ENCODE results near the gene EOGT.

EOGT gene

DNA sequence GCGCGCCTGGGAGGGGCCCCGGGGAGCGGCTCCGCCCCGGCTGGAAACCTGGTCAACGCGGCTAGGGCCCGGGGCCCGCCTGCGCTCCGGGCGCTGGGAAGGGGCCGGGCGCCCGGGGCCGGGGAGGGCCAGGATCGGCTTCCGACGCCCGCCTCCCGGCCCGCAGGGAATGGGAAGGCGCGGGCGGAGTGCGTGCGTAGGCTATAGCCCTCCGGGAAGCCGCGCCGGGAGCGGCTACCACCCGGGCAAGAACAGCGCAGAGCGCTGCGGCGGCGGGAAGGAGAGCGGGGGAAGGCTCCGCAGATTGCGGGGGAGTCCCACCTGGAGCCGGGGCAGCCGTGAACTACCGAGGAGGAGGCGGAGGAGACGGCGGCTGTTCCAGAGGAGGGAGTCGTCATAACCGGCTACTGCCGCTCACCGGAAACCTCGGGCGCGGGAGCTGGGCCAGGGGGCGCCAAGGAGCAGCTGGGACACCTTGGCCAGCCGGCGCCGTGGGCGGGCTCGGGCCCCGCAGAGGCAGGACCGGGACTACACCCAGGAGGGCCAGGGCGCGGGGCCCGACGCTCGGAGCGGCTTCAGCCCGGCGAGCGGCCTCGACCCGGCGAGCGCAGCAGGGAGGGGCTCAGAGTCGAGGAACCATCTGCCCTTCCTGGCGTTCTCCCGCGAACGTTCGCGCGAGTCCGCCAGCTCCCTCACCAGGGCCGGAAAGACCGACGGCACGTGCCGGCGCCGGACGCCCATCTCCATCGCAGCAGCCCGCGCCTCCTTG lies at the start of gene EOGT:
TSS of gene EOGT (minus strand) at position 432 of the 769 bp plus-strand sequence. CDS start 3,838 bp downstream, outside the sequence.
- Histone ChIP-seq H3K27ac (peak within 1 kb of the TSS; percentile 99), H3K9me3 (no peaks in the 10 kb centered on the region), H3K27me3 (no peaks in the 10 kb centered on the region), H3K36me3 (peaks cover 5 to 8% (median 7%) of the 10 kb centered on the region in 3 donors), H3K4me1 (peaks cover 0 to 59% (median 33%) of the 10 kb centered on the region in 4 donors), H3K4me3 (peak within 1 kb of the TSS; percentile 88 to 92)
- intact Hi-C loops (cut with DNase I; ENCODE audit: low total_unique reads), result loop anchor here (10.0 kb wide), 1 partner anchor 71 kb away; the partner anchor contains the start of genes ARL6IP5 and UBA3
- DNase-seq, result peak; percentile 87 to 96
- TF ChIP-seq, protein P1, sequence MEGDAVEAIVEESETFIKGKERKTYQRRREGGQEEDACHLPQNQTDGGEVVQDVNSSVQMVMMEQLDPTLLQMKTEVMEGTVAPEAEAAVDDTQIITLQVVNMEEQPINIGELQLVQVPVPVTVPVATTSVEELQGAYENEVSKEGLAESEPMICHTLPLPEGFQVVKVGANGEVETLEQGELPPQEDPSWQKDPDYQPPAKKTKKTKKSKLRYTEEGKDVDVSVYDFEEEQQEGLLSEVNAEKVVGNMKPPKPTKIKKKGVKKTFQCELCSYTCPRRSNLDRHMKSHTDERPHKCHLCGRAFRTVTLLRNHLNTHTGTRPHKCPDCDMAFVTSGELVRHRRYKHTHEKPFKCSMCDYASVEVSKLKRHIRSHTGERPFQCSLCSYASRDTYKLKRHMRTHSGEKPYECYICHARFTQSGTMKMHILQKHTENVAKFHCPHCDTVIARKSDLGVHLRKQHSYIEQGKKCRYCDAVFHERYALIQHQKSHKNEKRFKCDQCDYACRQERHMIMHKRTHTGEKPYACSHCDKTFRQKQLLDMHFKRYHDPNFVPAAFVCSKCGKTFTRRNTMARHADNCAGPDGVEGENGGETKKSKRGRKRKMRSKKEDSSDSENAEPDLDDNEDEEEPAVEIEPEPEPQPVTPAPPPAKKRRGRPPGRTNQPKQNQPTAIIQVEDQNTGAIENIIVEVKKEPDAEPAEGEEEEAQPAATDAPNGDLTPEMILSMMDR (IDR thresholded peaks at IDR 0.05), result peak; percentile 54 to 63

DNA sequence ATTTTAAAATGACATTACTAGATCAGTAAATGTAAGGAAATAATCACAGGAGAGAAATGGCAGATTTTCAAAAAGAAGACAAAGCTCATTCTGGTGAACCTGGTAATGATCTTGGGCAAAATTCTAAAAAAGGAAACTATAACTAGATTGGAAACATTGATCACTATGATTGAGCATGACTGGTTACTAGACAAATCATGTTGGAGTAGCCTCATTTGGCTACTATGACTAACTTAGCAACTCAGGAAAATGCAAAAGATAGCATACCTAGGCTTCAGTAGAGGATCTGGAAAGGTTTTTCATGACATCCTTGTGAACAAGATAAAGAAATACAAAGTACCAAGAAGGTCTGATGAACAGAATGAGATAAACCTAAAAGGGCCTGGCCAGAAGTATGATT lies 46.2 kb upstream of the EOGT start:
- no peak overlapping the region for H3K27ac ChIP-seq
- peaks cover 37 to 70% (median 53%) of the 10 kb centered on the region in 3 donors for H3K36me3 ChIP-seq
- TF ChIP-seq, protein P1 (IDR thresholded peaks at IDR 0.05), result no peak
- H3K4me1 ChIP-seq, result no peaks in the 10 kb centered on the region
- no peak overlapping the region for H3K4me3 ChIP-seq
- no peak for DNase-seq
- intact Hi-C loops (cut with DNase I; ENCODE audit: low total_unique reads), result loop anchor here (10.0 kb wide), 1 partner anchor 55 kb away; no protein-coding TSS in a partner anchor
- no peaks in the 10 kb centered on the region for H3K9me3 ChIP-seq
- no peaks in the 10 kb centered on the region for H3K27me3 ChIP-seq

DNA sequence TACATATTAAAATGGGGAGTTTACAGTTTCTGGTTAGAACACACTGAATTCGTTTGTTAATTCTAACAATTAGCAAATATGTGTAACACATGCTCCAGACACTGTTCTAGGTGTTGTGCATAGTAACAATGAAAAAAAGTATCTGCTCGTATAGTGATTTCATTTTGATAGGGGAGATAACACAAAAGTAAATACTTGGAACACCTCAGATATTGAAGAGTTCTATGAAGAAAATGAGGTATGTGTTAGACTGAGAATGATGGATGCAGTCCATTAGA lies 45.4 kb upstream of the EOGT start:
- DNase-seq, result no peak
- Histone ChIP-seq H3K27me3 (no peaks in the 10 kb centered on the region), H3K4me1 (no peaks in the 10 kb centered on the region), H3K27ac (no peak overlapping the region), H3K4me3 (no peak overlapping the region), H3K9me3 (no peaks in the 10 kb centered on the region), H3K36me3 (peaks cover 38 to 71% (median 59%) of the 10 kb centered on the region in 3 donors)
- TF ChIP-seq, protein P1 (IDR thresholded peaks at IDR 0.05), result no peak
- intact Hi-C loops (cut with DNase I; ENCODE audit: low total_unique reads), result loop anchor here (10.0 kb wide), 1 partner anchor 54 kb away; no protein-coding TSS in a partner anchor

- Histone ChIP-seq H3K27ac (no peak overlapping the region), H3K4me3 (no peak overlapping the region), H3K4me1 (no peaks in the 10 kb centered on the region), H3K9me3 (no peaks in the 10 kb centered on the region), H3K27me3 (no peaks in the 10 kb centered on the region), H3K36me3 (peaks cover 38 to 71% (median 59%) of the 10 kb centered on the region in 3 donors)
- intact Hi-C loops (cut with DNase I; ENCODE audit: low total_unique reads), result loop anchor here (10.0 kb wide), 1 partner anchor 54 kb away; no protein-coding TSS in a partner anchor
- DNase-seq, result no peak
- TF ChIP-seq, protein P1 (IDR thresholded peaks at IDR 0.05), result no peak
Measured at GRCh38 chr3:69058180-69058946, 44.9 kb upstream of the EOGT start.

DNA sequence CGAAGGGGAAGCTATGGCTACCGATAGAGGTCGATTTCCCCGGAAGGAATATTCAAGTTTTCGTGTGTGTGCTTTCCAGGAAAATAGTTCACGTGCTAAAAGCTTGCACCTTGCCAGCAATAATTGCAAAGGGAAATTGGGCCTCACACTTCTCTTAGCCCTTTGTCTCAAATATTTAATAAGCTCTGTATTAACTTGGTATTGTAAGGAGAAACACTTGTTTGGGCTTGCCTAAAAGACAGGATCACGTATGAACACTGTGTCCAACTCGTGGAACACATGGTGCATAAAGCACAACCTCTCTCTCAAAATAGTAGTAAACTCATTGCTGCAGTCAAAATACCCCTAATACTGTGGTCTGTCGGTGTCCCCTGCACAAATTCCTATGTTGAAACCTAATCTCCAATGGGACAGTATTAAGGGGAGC lies 39.0 kb upstream of the EOGT start:
- Histone ChIP-seq H3K9me3 (no peaks in the 10 kb centered on the region), H3K4me1 (peaks cover 0 to 41% (median 19%) of the 10 kb centered on the region in 4 donors), H3K27ac (peak overlapping the region; percentile 94 to 96), H3K4me3 (peak overlapping the region; percentile 74 to 88), H3K36me3 (peaks cover 16 to 34% (median 30%) of the 10 kb centered on the region in 3 donors), H3K27me3 (no peaks in the 10 kb centered on the region)
- TF ChIP-seq, protein P1 (IDR thresholded peaks at IDR 0.05), result no peak
- intact Hi-C loops (cut with DNase I; ENCODE audit: low total_unique reads), result loop anchor here (5.0 to 10.0 kb wide), 2 partner anchors 35 to 48 kb away; no protein-coding TSS in a partner anchor
- DNase-seq, result no peak
